BJ (cell line): Measurements from ENCODE around the gene CLEC20A. TPM values are rescaled to one million over a fixed set of nuclear protein-coding genes. Genes with fewer than 3 reads are reported as not detected.

ENCODE experiments used
- CTCF ChIA-PET: fragments of 350-600 bp; formaldehyde crosslinking; extraction: SDS; loops from one replicate; lab custom pipeline; 2021; ENCODE audit warnings: antibody characterized with exemption, inconsistent platforms; lab: Yijun Ruan, JAX
- POLR2A ChIA-PET: fragments of 300-600 bp; sonication (Branson Sonifier 250); formaldehyde crosslinking; extraction: SDS; loops from one replicate; lab custom pipeline; 2021; ENCODE audit warnings: antibody characterized with exemption; lab: Charles Lee
- DNase-seq: peaks from one replicate; pipeline ENCODE4 v3.0.0-alpha.2; 2011; ENCODE audit warnings: low read depth
- H3K27me3 ChIP-seq: 2 replicates; pipeline ENCODE4 v1.6.0; 2011; ENCODE audit warnings: low read length; ENCODE audit not compliant: control insufficient read depth, insufficient read depth
- H3K36me3 ChIP-seq: 2 replicates; pipeline ENCODE4 v1.5.1; 2011; ENCODE audit warnings: low read length; ENCODE audit not compliant: control insufficient read depth, insufficient read depth
- H3K4me3 ChIP-seq: 2 replicates; pipeline ENCODE4 v1.5.1; 2011; ENCODE audit warnings: low read depth, mild to moderate bottlenecking, control low read depth, low read length
- CTCF ChIP-seq: IDR thresholded peaks from 2 replicates; pipeline ENCODE4 v1.5.1; 2011; ENCODE audit warnings: low read depth, mild to moderate bottlenecking, control low read depth, inconsistent platforms, low read length, moderate library complexity; ENCODE audit not compliant: insufficient read depth
- polyA plus RNA-seq: library from polyadenylated mRNA; depleted of rRNA; stranded (reverse); fragments of >200 nt; gene quantifications from 2 replicates; pipeline ENCODE4 v1.2.3, GENCODE V29; 2011

Gene CLEC20A
- polyA plus RNA-seq, 1 experiment, result not detected

- Histone ChIP-seq H3K27me3 (no peaks in the 10 kb centered on the region), H3K4me3 (no peak overlapping the region), H3K36me3 (no peaks in the 10 kb centered on the region)
- no peak for TF ChIP-seq CTCF
- CTCF ChIA-PET, result interaction anchor here (0.9 to 16.1 kb wide), 8 partner anchors 9 to 474 kb away, joined by 4 to 375 read pairs (median 18); no protein-coding TSS in a partner anchor
- POLR2A ChIA-PET, result no interaction called here
- DNase-seq, result no peak
These were observed 33.3 kb upstream of the CLEC20A start for GRCh38 chr1:178530037-178530402.

GRCh38 chr1:178529364-178530036 is 32.7 kb upstream of the CLEC20A start:
- no peak overlapping the region for H3K4me3 ChIP-seq
- ChIA-PET CTCF (interaction anchor here (1.1 to 16.1 kb wide), 6 partner anchors 9 to 474 kb away, joined by 3 to 375 read pairs (median 8); no protein-coding TSS in a partner anchor), POLR2A (no interaction called here)
- no peak for DNase-seq
- no peaks in the 10 kb centered on the region for H3K27me3 ChIP-seq
- no peaks in the 10 kb centered on the region for H3K36me3 ChIP-seq
- no peak for TF ChIP-seq CTCF

GRCh38 chr1:178528953-178529335 is 32.2 kb upstream of the CLEC20A start:
- POLR2A ChIA-PET, result no interaction called here
- CTCF ChIA-PET, result interaction anchor here (1.1 to 16.1 kb wide), 7 partner anchors 8 to 475 kb away, joined by 3 to 375 read pairs (median 11); no protein-coding TSS in a partner anchor

GRCh38 chr1:178528228-178528952 is 31.6 kb upstream of the CLEC20A start:
- Histone ChIP-seq H3K27me3 (no peaks in the 10 kb centered on the region), H3K4me3 (no peak overlapping the region), H3K36me3 (no peaks in the 10 kb centered on the region)
- DNase-seq, result no peak
- CTCF ChIA-PET, result interaction anchor here (1.1 to 16.1 kb wide), 8 partner anchors 8 to 475 kb away, joined by 3 to 375 read pairs (median 10); no protein-coding TSS in a partner anchor
- TF ChIP-seq CTCF, result no peak
- POLR2A ChIA-PET, result interaction anchor here (0.6 kb wide), 1 partner anchor 223 kb away, joined by 4 read pairs; no protein-coding TSS in a partner anchor

More at GRCh38 chr1:178528953-178529335, 32.2 kb upstream of the CLEC20A start:
- TF ChIP-seq CTCF, result no peak
- no peak for DNase-seq
- H3K4me3 ChIP-seq, result no peak overlapping the region
- H3K36me3 ChIP-seq, result no peaks in the 10 kb centered on the region
- H3K27me3 ChIP-seq, result no peaks in the 10 kb centered on the region

GRCh38 chr1:178527117-178527516 is 30.4 kb upstream of the CLEC20A start:
- H3K4me3 ChIP-seq, result no peak overlapping the region
- no peaks in the 10 kb centered on the region for H3K36me3 ChIP-seq
- DNase-seq, result no peak
- TF ChIP-seq CTCF, result no peak
- CTCF ChIA-PET, result interaction anchor here (1.8 to 8.0 kb wide), 6 partner anchors 10 to 476 kb away, joined by 5 to 63 read pairs (median 10); no protein-coding TSS in a partner anchor
- POLR2A ChIA-PET, result no interaction called here
- H3K27me3 ChIP-seq, result no peaks in the 10 kb centered on the region
